ENCODE data around the gene ARFGAP1.

- no peak for TF ChIP-seq CTCF (IDR thresholded peaks at IDR 0.05; ENCODE audit: low read depth, low read length)
- no peak for TF ChIP-seq EZH2phosphoT487 (IDR thresholded peaks at IDR 0.05; ENCODE audit: low read depth)
Observed at GRCh38 chr20:63226042-63226943, 46.3 kb upstream of the ARFGAP1 start.
